CD8-positive, alpha-beta memory T cell (primary cell): Measurements from ENCODE around the gene UAP1L1. TPM values are rescaled to one million over a fixed set of nuclear protein-coding genes. Genes with fewer than 3 reads are reported as not detected.

Experiments
- CTCF ChIA-PET: fragments of 350-600 bp; sonication (Branson Sonifier 250); formaldehyde crosslinking; loops from one replicate; lab custom pipeline; 2021; ENCODE audit warnings: antibody characterized with exemption; lab: Charles Lee
- POLR2A ChIA-PET: fragments of 350-600 bp; sonication (Branson Sonifier 250); formaldehyde crosslinking; loops from one replicate; lab custom pipeline; 2021; ENCODE audit warnings: antibody characterized with exemption; lab: Charles Lee
- DNase-seq, 5 donors: peaks; one replicate each; pipeline versions ENCODE4 v3.0.0 to v3.0.0-alpha.2; 2020 to 2022; ENCODE audit warnings: mixed read lengths in 1 of 5
- H3K27ac ChIP-seq: one replicate; pipeline ENCODE4 v1.7.0; 2013; ENCODE audit warnings: low read depth, mild to moderate bottlenecking, low read length, moderate library complexity
- H3K27me3 ChIP-seq: 2 replicates; pipeline ENCODE4 v1.7.0; 2013; ENCODE audit warnings: low read length, mild to moderate bottlenecking; ENCODE audit not compliant: insufficient read depth, poor library complexity, severe bottlenecking
- H3K36me3 ChIP-seq: 2 replicates; pipeline ENCODE4 v1.7.0; 2013; ENCODE audit warnings: mild to moderate bottlenecking, low read length, moderate library complexity; ENCODE audit not compliant: insufficient read depth
- H3K4me1 ChIP-seq: 2 replicates; pipeline ENCODE4 v1.7.0; 2013; ENCODE audit warnings: mild to moderate bottlenecking, low read length, moderate library complexity; ENCODE audit not compliant: insufficient read depth
- H3K4me3 ChIP-seq: 2 replicates; pipeline ENCODE4 v1.7.0; 2013; ENCODE audit warnings: mild to moderate bottlenecking, low read length
- H3K9me3 ChIP-seq: 2 replicates; pipeline ENCODE4 v1.7.0; 2013; ENCODE audit warnings: mild to moderate bottlenecking, low read length
- H3K27ac Mint-ChIP-seq, 8 donors: one replicate each; pipeline ENCODE4 v1.8.0; 2020 to 2021; ENCODE audit warnings: mixed read lengths in 8 of 8, mild to moderate bottlenecking in 6 of 8, inconsistent platforms in 3 of 8, moderate library complexity in 3 of 8
- H3K27me3 Mint-ChIP-seq, 2 donors: one replicate each; pipeline ENCODE4 v1.8.0; 2020 to 2021; ENCODE audit warnings: mixed read lengths in 2 of 2, mild to moderate bottlenecking in 1 of 2, moderate library complexity in 1 of 2
- H3K36me3 Mint-ChIP-seq, 3 donors: one replicate each; pipeline ENCODE4 v1.8.0; 2020 to 2021; ENCODE audit warnings: mixed read lengths in 3 of 3, inconsistent platforms in 1 of 3, mild to moderate bottlenecking in 1 of 3
- H3K4me1 Mint-ChIP-seq, 3 donors: one replicate each; pipeline ENCODE4 v1.8.0; 2020 to 2021; ENCODE audit warnings: mixed read lengths in 3 of 3, inconsistent platforms in 1 of 3, mild to moderate bottlenecking in 1 of 3
- H3K4me3 Mint-ChIP-seq, 7 donors: one replicate each; pipeline ENCODE4 v1.8.0; 2020 to 2021; ENCODE audit warnings: mixed read lengths in 7 of 7, mild to moderate bottlenecking in 6 of 7, moderate library complexity in 4 of 7, inconsistent platforms in 2 of 7
- H3K9me3 Mint-ChIP-seq, 5 donors: one replicate each; pipeline ENCODE4 v1.8.0; 2020 to 2022; ENCODE audit warnings: mixed read lengths in 5 of 5, mild to moderate bottlenecking in 3 of 5, moderate library complexity in 2 of 5, inconsistent platforms in 1 of 5
- polyA plus RNA-seq: library from polyadenylated mRNA; unstranded; fragments of 300-500 nt; fragmentation: Illumina TruSeq; gene quantifications from one replicate; pipeline ENCODE4 v1.2.3, GENCODE V29; 2021
- total RNA-seq, 2 experiments: library from RNA; stranded (reverse); gene quantifications; one replicate each; pipeline ENCODE4 v1.2.3, GENCODE V29; 2021

UAP1L1 gene
- total and polyA plus RNA-seq, 3 experiments from 2014 or later, result 4.6 to 15.5 (median 15.3) TPM

DNA sequence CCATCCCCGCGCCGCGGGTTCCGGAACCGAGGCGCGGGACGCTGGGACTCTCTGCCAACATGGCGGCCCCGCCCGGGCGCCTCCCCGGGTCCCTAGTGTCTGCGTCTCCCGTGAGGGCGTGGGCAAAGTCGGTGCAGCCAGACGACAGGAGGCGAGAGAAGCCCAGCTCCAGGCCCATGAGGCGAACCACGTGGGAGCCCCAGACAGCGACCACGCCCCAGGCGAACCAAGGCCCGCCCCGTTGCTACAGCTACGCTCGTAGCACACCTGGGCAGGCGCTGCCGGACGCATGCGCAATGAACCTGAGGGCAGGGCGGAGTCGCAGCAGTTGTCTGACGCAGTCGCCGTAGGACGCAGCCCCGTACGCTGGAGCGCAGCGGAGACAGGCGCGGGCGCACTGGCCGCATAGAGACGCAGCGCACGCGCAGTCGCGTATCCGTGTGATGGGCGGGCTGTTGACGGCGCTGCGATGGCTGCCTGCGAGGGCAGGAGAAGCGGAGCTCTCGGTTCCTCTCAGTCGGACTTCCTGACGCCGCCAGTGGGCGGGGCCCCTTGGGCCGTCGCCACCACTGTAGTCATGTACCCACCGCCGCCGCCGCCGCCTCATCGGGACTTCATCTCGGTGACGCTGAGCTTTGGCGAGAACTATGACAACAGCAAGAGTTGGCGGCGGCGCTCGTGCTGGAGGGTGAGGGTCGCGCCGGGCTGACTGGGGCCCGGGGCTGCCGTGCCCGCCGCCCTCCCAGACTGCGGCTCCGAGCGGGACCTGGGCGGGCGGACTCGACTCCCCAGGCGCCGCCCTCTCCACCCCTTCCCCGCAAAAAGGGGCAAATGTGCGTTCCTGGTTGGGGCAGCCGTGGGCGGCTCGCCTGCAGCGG, 9.5 kb downstream of the UAP1L1 start, which contains the start of gene MAN1B1:
Gene MAN1B1 (plus strand): TSS at position 455 of the 878 bp plus-strand sequence. CDS start 15 bp downstream, at position 470.
- peaks cover 6% of the 10 kb centered on the region for H3K36me3 ChIP-seq
- H3K9me3 ChIP-seq, result no peaks in the 10 kb centered on the region
- H3K4me1 ChIP-seq, result peaks cover 19% of the 10 kb centered on the region
- CTCF ChIA-PET, result interaction anchor here (0.9 to 2.5 kb wide), 19 partner anchors 9 to 293 kb away, joined by 3 to 29 read pairs (median 4); partner anchors contain the start of genes ABCA2, FUT7, NPDC1 and RNF224
- DNase-seq, result peak; percentile 99 to 100 (median 99)
- no peaks in the 10 kb centered on the region for H3K27me3 Mint-ChIP-seq
- H3K27me3 ChIP-seq, result no peaks in the 10 kb centered on the region
- peak within 1 kb of the TSS; percentile 86 to 93 (median 89) for H3K4me3 Mint-ChIP-seq
- H3K4me1 Mint-ChIP-seq, result peaks cover 21 to 41% (median 23%) of the 10 kb centered on the region in 3 donors
- H3K36me3 Mint-ChIP-seq, result peaks cover 0 to 51% (median 5%) of the 10 kb centered on the region in 3 donors
- H3K27ac Mint-ChIP-seq, result peak within 1 kb of the TSS; percentile 86 to 99 (median 96)
- H3K9me3 Mint-ChIP-seq, result no peaks in the 10 kb centered on the region
- peak within 1 kb of the TSS; percentile 86 for H3K27ac ChIP-seq
- POLR2A ChIA-PET, result interaction anchor here (0.8 to 3.0 kb wide), 21 partner anchors 9 to 548 kb away, joined by 3 to 45 read pairs (median 5); partner anchors contain the start of genes CCDC183, DPP7, SAPCD2 and TMEM141
- H3K4me3 ChIP-seq, result peak within 1 kb of the TSS; percentile 88

DNA sequence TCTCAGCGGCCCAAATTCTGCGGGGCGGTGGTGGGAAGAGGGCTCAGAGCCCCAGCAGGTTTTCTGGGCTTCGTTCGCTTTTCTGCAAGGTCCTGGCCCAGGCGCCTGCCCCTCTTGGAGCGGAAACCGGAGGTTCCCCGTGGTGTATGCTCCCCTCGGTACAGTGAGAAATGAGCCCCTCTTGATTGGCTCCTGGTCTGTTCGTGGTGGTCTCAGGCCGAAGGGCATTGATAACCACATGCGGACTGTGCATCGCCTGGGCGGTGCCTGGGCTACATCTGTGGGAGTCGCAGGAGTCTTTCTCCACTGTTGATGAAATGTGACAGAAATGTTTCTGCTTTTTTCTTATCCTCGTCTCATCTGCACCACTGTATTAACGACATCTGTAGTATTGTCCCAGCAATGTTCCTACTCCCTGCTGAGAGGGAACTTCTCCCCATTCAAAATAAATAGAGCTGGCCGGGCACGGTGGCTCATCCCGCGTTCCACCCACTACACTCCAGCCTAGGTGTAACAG, 10.2 kb downstream of the UAP1L1 start:
- no peak for DNase-seq
- Mint-ChIP-seq H3K36me3 (peaks cover 0 to 53% (median 7%) of the 10 kb centered on the region in 3 donors), H3K27me3 (no peaks in the 10 kb centered on the region), H3K4me3 (peak overlapping the region; percentile 84 to 92 (median 89)), H3K9me3 (no peaks in the 10 kb centered on the region), H3K27ac (peak overlapping the region; percentile 86 to 97 (median 95)), H3K4me1 (peaks cover 21 to 41% (median 25%) of the 10 kb centered on the region in 3 donors)
- H3K27ac ChIP-seq, result peak overlapping the region; percentile 86
- H3K9me3 ChIP-seq, result no peaks in the 10 kb centered on the region
- H3K27me3 ChIP-seq, result no peaks in the 10 kb centered on the region
- POLR2A ChIA-PET, result interaction anchor here (0.8 to 3.0 kb wide), 17 partner anchors 8 to 359 kb away, joined by 3 to 45 read pairs (median 5); partner anchors contain the start of genes DPP7, SAPCD2, TMEM141 and TRAF2
- H3K4me3 ChIP-seq, result peak overlapping the region; percentile 88
- H3K36me3 ChIP-seq, result peaks cover 9% of the 10 kb centered on the region
- peaks cover 19% of the 10 kb centered on the region for H3K4me1 ChIP-seq
- CTCF ChIA-PET, result interaction anchor here (0.9 to 2.5 kb wide), 11 partner anchors 8 to 240 kb away, joined by 3 to 29 read pairs (median 5); partner anchors contain the start of genes FUT7, NPDC1, RNF224 and SAPCD2

DNA sequence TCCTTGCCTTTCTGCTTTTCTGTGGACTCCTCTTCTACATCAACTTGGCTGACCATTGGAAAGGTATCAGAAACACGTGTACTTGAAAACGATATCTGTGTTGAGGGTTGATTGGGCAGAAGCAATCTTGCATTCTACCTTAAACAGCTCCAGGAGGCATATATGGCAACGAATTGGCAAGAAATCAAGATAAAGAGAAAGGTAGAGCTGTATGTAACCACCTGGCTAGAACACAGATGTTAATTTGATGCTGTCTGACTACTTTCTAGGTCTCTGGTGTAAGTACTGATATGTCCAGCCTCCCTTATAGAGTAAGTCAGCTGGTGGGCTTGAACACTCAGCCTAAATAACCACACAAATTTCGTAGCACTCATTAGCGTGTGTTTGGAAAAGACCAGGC, 10.8 kb downstream of the UAP1L1 start:
- no peaks in the 10 kb centered on the region for H3K27me3 Mint-ChIP-seq
- H3K4me1 Mint-ChIP-seq, result peaks cover 21 to 41% (median 29%) of the 10 kb centered on the region in 3 donors
- no peak for DNase-seq

DNA sequence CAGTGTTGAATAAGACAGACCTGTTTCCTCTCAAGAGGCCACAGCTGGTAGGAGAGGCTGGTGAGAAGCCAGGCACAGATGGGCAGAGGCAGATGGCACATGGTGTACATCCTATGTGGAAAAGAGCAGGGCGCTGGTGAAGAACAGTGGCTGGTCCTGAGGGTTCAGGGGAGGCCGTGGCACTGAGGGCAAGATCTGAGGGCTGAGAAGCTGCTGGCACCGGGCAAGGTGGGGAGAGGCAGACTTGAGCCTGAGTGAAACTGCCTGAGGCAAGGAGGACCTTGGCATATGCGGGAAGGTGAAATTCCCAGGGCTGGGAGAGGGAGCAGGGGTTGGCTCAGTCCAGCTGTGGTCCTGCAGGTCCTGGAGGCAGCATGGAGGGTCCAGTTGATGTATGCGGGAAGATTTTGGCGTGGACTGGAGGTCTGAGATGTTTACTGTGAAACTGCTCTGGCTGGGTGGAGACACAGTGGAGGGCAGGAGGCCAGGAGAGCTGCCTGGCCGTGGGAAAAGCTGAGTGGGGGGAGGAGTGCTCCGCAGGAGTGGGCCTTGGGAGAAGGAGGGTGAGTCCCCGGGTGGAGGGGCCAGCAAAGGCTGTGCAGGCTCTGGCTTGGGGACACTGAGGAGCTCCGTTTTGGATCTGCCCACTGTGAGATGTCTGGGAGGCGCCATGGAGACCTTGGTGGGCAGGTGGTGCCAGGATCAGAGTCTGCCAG, 12.1 kb downstream of the UAP1L1 start:
- Histone ChIP-seq H3K36me3 (peaks cover 9% of the 10 kb centered on the region), H3K27me3 (no peaks in the 10 kb centered on the region), H3K4me3 (no peak overlapping the region), H3K9me3 (no peaks in the 10 kb centered on the region), H3K4me1 (peaks cover 19% of the 10 kb centered on the region), H3K27ac (no peak overlapping the region)
- no peaks in the 10 kb centered on the region for H3K27me3 Mint-ChIP-seq
- CTCF ChIA-PET, result interaction anchor here (1.0 to 1.7 kb wide), 3 partner anchors 22 to 54 kb away, joined by 4 to 6 read pairs (median 4); no protein-coding TSS in a partner anchor
- H3K36me3 Mint-ChIP-seq, result peaks cover 0 to 58% (median 13%) of the 10 kb centered on the region in 3 donors
- H3K4me3 Mint-ChIP-seq, result peak overlapping the region in 4 of 7 donors; percentile 19 to 89 (median 54)
- peak overlapping the region in 6 of 8 donors; percentile 66 to 84 (median 70) for H3K27ac Mint-ChIP-seq
- POLR2A ChIA-PET, result no interaction called here
- no peak for DNase-seq
- H3K9me3 Mint-ChIP-seq, result no peaks in the 10 kb centered on the region
- H3K4me1 Mint-ChIP-seq, result peaks cover 24 to 45% (median 30%) of the 10 kb centered on the region in 3 donors

More for the DNA sequence above, 10.8 kb downstream of the UAP1L1 start:
- Histone ChIP-seq H3K27me3 (no peaks in the 10 kb centered on the region), H3K4me3 (peak overlapping the region; percentile 88), H3K9me3 (no peaks in the 10 kb centered on the region), H3K36me3 (peaks cover 9% of the 10 kb centered on the region), H3K4me1 (peaks cover 19% of the 10 kb centered on the region), H3K27ac (no peak overlapping the region)
- CTCF ChIA-PET, result interaction anchor here (1.0 to 1.7 kb wide), 4 partner anchors 20 to 53 kb away, joined by 4 to 6 read pairs (median 6); partner anchors contain the start of gene NPDC1
- Mint-ChIP-seq H3K4me3 (peak overlapping the region; percentile 84 to 92 (median 89)), H3K27ac (peak overlapping the region; percentile 86 to 97 (median 95)), H3K36me3 (peaks cover 0 to 56% (median 10%) of the 10 kb centered on the region in 3 donors), H3K9me3 (no peaks in the 10 kb centered on the region)
- POLR2A ChIA-PET, result no interaction called here

DNA sequence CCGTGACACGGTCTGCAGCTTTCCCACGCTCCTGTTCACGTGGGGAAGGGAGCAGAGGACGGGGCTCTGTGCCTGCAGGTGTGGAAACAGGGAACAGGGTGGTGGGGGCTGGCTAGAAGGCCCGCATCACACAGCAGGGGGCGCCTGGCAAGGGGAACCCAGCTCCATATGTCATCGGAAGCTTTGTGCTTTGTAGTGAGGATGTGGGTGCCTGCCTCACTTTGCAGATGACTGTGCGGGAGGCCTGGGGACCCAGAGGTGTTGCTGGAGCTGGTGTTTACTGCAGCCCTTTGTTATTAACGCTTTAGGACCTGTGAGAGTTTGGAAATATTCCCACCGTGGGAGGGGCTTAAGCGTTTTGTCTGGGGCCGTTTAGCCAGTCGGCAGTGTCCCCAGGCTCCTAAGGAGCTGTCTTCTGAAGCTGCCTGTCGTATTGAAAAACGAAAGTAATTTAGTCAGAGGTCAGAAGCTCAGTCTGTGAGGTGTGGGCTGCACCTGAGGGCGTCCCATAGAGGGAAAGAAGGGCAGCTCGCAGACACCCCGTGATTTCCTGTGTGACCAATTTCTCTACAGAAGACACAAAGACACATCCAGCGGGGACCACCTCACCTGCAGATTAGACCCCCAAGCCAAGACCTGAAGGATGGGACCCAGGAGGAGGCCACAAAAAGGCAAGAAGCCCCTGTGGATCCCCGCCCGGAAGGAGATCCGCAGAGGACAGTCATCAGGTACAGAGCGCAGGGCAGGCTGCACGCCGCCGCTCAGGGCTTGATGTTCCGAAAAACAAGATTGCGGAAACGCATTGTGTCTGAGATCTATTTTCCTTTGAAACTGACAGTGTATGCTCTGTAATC, 18.6 kb downstream of the UAP1L1 start:
- peak overlapping the region; percentile 91 to 99 (median 98) for H3K27ac Mint-ChIP-seq
- peaks cover 21% of the 10 kb centered on the region for H3K4me1 ChIP-seq
- H3K4me3 ChIP-seq, result peak overlapping the region; percentile 74
- H3K27ac ChIP-seq, result peak overlapping the region; percentile 78
- peaks cover 0 to 49% (median 14%) of the 10 kb centered on the region in 3 donors for H3K36me3 Mint-ChIP-seq
- no peaks in the 10 kb centered on the region for H3K9me3 ChIP-seq
- DNase-seq, result peak; percentile 79 to 92 (median 90)
- H3K9me3 Mint-ChIP-seq, result no peaks in the 10 kb centered on the region
- peaks cover 30% of the 10 kb centered on the region for H3K36me3 ChIP-seq
- H3K27me3 Mint-ChIP-seq, result no peaks in the 10 kb centered on the region
- ChIA-PET CTCF (interaction anchor here (0.7 to 2.5 kb wide), 29 partner anchors 8 to 308 kb away, joined by 3 to 22 read pairs (median 6); partner anchors contain the start of genes ANAPC2, CYSRT1, EDF1 and MAN1B1), POLR2A (interaction anchor here (0.6 to 1.6 kb wide), 15 partner anchors 9 to 288 kb away, joined by 3 to 45 read pairs (median 4); partner anchors contain the start of genes MAN1B1, NDOR1, SAPCD2 and SSNA1)
- peak overlapping the region; percentile 76 to 90 (median 84) for H3K4me3 Mint-ChIP-seq
- H3K4me1 Mint-ChIP-seq, result peaks cover 23 to 27% (median 24%) of the 10 kb centered on the region in 3 donors
- no peaks in the 10 kb centered on the region for H3K27me3 ChIP-seq

DNA sequence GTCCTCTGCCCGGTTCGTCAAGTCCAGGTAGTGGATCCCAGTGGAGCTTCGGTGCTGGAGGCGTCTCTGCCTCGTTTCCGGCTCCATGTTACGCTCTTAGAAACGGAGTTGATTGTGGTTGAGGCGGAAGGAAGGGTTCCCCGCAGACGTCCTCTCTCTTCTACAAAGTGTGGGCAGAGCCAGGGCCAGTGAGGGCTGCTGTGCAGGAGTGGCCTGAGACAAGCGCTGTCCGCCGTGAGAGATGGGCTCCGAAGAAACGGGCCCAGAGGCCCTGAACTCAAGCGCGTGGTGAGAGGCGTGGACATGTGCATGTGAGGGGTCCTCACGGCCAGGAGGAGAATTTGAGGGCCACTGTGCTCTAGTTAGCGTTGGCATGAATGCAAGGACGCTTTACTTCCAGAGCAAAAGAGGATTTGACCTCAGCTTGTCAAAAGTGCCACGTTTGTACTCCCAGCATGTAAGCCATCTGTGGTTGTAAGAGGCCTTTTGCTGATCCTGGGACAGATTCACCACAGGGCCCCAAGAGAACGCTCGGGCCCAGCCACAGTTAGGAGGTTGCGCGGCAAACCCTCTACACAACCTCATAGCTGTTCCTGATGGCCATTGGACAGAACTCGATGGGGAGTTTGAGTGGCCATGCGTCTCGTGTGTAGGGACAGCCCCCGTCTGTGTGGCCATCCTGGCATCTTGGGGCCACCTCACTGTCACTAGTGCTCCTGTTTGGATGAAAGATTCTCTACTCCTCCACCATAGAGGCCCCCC, 19.6 kb downstream of the UAP1L1 start:
- ChIA-PET POLR2A (interaction anchor here (1.5 to 1.6 kb wide), 2 partner anchors 8 to 27 kb away, joined by 5 to 8 read pairs; partner anchors contain the start of gene SAPCD2), CTCF (interaction anchor here (0.8 to 2.5 kb wide), 7 partner anchors 10 to 143 kb away, joined by 3 to 22 read pairs (median 5); partner anchors contain the start of genes MAN1B1, TPRN and TUBB4B)
- Histone ChIP-seq H3K9me3 (no peaks in the 10 kb centered on the region), H3K4me1 (peaks cover 21% of the 10 kb centered on the region), H3K27me3 (no peaks in the 10 kb centered on the region), H3K4me3 (no peak overlapping the region), H3K36me3 (peaks cover 36% of the 10 kb centered on the region), H3K27ac (peak overlapping the region; percentile 78)
- Mint-ChIP-seq H3K4me1 (peaks cover 23 to 27% (median 24%) of the 10 kb centered on the region in 3 donors), H3K9me3 (no peaks in the 10 kb centered on the region), H3K36me3 (peaks cover 0 to 42% (median 14%) of the 10 kb centered on the region in 3 donors), H3K27me3 (no peaks in the 10 kb centered on the region), H3K27ac (peak overlapping the region; percentile 91 to 99 (median 98)), H3K4me3 (peak overlapping the region; percentile 61 to 90 (median 84))
- DNase-seq, result no peak
